HG03354 (cell line): ENCODE results near the gene SDHA.
"Not testable (repeated sequence)": the region's sequence is repeated elsewhere in the genome, so short reads cannot be mapped to it uniquely, and the experiment has no call there.

Source experiments
- ATAC-seq: cut with Tn5 transposase; IDR thresholded peaks from one replicate; pipeline ENCODE4 v1.9.1; 2021; ENCODE audit warnings: mild to moderate bottlenecking; ENCODE audit not compliant: unreplicated experiment, poor library complexity, severe bottlenecking

Gene SDHA

DNA sequence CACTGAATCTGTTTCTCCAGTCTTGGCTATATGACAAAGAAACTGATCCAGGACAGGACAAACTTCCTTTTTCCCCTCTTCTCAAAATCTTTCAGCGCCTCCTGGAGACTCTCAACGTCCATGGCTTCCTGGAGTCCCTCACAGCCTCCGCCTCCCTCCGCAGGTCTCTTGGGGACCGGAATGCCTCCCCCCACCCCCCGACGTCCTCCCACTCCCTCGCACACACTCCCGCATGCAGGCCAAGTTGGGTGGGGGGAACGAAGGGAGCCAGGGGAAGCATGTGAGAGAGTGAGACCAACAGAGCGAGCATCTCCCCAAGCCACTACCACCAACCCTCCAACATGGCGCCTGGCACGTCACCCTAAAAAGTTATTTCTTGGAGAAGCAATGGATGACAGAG, 72.1 kb downstream of the SDHA start:
- ATAC-seq, result not testable (repeated sequence)

DNA sequence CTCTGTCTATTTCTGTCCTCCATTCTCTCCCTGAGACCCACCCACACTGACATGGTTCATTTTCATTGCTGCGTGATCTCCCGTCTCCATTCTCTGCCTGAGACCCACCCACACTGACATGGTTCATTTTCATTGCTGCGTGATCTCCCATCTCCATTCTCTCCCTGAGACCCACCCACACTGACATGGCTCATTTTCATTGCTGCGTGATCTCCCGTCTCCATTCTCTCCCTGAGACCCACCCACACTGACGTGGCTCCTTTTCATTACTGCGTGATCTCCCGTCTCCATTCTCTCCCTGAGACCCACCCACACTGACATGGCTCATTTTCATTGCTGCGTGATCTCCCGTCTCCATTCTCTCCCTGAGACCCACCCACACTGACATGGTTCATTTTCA, 73.2 kb downstream of the SDHA start:
- not testable (repeated sequence) for ATAC-seq

- not testable (repeated sequence) for ATAC-seq
These were observed 76.7 kb downstream of the SDHA start for GRCh38 chr5:294788-295187.

GRCh38 chr5:296207-296606, 78.1 kb downstream of the SDHA start:
- not testable (repeated sequence) for ATAC-seq

DNA sequence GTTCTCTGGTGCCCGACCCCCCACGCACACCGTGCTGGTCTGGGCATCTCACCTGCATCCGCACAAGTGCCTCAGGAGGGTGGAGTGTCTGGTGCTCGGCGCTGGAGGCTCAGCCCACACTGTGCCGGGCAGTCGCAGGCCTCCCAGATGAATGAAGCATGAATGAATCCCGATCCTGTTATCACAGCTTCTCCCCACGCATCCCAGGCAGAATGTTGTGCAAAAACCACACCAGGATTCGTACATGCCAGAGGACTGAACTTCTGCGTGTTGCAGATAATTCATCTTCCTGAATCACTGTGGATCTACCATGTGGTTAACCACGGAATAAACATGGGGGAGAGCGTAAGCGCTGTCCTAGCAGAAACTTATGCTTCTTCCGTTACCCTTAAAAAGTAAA, 78.8 kb downstream of the SDHA start:
- ATAC-seq, result not testable (repeated sequence)

- ATAC-seq, result not testable (repeated sequence)
These were observed 79.3 kb downstream of the SDHA start for GRCh38 chr5:297448-297847.

- ATAC-seq, result not testable (repeated sequence)
These were observed 80.0 kb downstream of the SDHA start for GRCh38 chr5:297991-298736.

GRCh38 chr5:298737-299125, 80.6 kb downstream of the SDHA start:
- ATAC-seq, result no peak

GRCh38 chr5:299921-300320, 81.8 kb downstream of the SDHA start:
- ATAC-seq, result not testable (repeated sequence)

GRCh38 chr5:300691-301435, 82.7 kb downstream of the SDHA start:
- ATAC-seq, result not testable (repeated sequence)

- ATAC-seq, result not testable (repeated sequence)
These were observed 84.3 kb downstream of the SDHA start for GRCh38 chr5:302416-302815.

- no peak for ATAC-seq
These were observed 84.8 kb downstream of the SDHA start for GRCh38 chr5:302966-303365.

DNA sequence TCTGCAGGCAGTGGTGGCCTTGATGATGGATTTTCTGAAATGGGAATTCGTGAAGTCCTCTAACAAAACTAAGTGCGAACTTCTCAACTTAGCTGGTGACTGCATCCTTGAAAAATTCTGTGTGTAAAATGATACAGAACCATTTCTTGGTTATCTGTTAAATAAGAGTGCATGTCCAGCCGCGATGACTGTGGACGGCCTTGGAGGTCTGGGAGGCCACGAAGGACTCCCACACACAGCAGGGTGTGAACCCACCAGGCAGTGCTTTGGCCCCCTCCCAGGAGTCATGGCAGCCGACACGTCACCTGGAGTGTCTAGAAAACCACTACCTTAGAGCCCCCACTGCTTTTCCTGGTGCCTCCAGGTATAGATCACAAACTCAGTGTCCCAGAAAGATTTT, 85.6 kb downstream of the SDHA start:
- not testable (repeated sequence) for ATAC-seq

DNA sequence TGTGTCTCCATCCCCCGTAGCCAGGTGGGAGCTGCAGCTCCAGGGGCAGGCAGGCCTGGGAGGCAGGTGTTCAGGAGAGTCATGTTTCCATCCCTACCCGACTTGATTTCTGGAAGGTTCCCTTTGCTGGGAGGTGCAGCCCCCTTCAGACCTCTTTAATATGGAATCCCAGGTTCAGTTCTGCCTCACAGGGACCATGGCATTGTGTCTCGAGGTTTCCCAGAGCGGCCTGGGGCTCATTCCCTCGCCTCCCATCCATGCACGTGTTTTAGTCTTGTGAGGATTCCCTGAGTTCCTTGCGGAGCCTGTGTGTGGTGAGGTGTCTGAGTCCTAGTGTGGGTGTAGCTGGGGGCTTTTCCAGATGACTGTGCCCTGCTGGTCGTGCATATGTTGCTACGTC, 86.9 kb downstream of the SDHA start:
- no peak for ATAC-seq

GRCh38 chr5:305459-305858, 87.3 kb downstream of the SDHA start:
- ATAC-seq, result no peak

DNA sequence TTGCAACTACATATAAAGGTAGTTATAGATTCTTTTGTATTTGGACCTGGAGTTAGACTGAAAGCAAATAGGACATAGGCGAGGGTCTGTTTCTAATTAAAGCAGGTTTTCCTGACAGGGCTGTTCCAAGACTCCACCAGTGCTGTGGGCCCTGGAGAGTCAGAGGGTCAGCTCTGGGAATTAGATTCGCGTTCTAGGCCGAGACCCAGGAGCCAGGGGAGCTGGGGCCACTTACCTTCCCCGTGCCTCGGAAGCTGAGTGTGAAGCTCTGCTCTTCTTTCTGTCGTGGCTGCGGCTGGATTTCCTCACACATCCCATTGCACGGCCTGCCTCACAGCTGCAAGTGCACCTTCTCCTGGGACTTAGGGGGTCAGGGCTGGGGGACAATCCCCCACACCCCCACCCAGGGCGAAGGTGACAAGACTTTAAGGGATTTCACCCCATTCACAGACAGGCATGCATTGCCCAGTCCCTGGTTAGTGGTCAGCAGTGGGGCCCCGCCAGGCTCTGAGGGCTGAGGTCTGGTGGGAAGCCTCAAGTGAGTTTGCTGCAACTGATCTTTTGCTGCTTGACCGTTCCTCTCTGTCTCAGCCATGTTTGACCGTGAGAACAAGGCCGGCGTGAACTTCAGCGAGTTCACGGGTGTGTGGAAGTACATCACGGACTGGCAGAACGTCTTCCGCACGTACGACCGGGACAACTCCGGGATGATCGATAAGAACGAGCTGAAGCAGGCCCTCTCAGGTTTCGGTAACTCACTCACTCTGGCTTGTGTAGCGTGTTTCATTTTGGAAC, 88.1 kb downstream of the SDHA start:
- ATAC-seq, result no peak
